ENCODE data around the gene SMARCB1. TPM values are rescaled to one million over a fixed set of nuclear protein-coding genes. Genes with fewer than 3 reads are reported as not detected.

SMARCB1 gene
- total and polyA plus RNA-seq, 2 donors (not counting 3 experiments of a cell fraction or from before 2014, with no cell fraction given) = 113 to 148 TPM

DNA sequence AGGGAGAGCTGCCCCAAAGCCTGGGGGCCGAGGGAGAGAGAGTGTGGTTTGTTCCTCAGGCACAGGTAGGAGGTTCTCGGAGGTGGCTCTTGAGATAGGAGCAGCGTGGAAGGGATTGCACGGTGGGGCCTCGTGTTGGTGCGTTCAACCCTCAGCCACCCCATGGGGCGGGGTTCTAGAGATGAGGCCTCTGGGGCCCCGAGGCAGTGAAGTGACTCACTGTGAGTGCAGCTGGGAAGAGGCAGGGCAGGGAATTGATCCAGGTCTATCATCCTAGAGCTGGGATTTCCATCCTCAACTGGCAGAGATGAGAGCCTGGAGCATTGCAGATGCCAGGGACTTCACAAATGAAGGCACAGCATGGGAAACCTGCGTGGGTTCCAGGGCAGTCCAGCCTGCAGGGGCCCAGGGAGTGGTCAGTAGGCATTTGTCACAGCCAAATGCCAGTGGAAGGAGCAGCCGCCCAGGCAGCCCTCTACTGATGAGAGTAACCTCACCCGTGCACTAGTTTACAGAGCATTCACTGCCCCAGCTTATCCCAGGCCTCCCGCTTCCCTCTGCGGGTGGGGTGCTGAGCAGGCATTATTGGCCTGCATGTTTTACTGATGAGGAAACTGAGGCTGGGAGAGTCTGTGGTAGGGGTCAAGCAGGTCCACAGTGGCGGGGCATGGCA, 5.1 kb upstream of the SMARCB1 start:
- no TSS peak for BruUV-seq (replicated peaks)
- TF ChIP-seq GATA2 (IDR thresholded peaks at IDR 0.05; ENCODE audit: insufficient read depth, insufficient read length, low read depth, low read length) = no peak
- TF ChIP-seq JUN (IDR thresholded peaks at IDR 0.05; ENCODE audit: borderline replicate concordance, insufficient read depth, insufficient read length, low read depth) = no peak
- TF ChIP-seq EZH2 (IDR thresholded peaks at IDR 0.05; ENCODE audit: borderline replicate concordance, low read depth, low read length, severe bottlenecking) = no peak
- TF ChIP-seq FOS (IDR thresholded peaks at IDR 0.05; ENCODE audit: borderline replicate concordance, insufficient read depth, low read length) = no peak
- TF ChIP-seq CTCF (IDR thresholded peaks at IDR 0.05; ENCODE audit: extremely low read depth in 1 of 2, insufficient read depth in 1 of 2, low read depth in 1 of 2, low read length in 2 of 2) = no peak
- ChIA-PET POLR2A (no interaction called here), CTCF (interaction anchor here (1.4 kb wide), 1 partner anchor 68 kb away, joined by 3 read pairs; no protein-coding TSS in a partner anchor)
- H3K9ac ChIP-seq (replicated peaks; ENCODE audit: extremely low read depth, insufficient read depth, low read length) = no peak overlapping the region
- no peaks in the 10 kb centered on the region for H3K79me2 ChIP-seq (ENCODE audit: control insufficient read depth, insufficient read depth, low read length)
- H3K27me3 ChIP-seq (ENCODE audit: control insufficient read depth in 2 of 2, insufficient read depth in 2 of 2, low read length in 2 of 2) = no peaks in the 10 kb centered on the region
- no peaks in the 10 kb centered on the region for H3K36me3 ChIP-seq (ENCODE audit: control insufficient read depth in 2 of 2, extremely low read depth in 1 of 2, insufficient read depth in 2 of 2, low read length in 2 of 2)
- peaks cover 5% of the 10 kb centered on the region for H3K4me1 ChIP-seq (ENCODE audit: control insufficient read depth, extremely low read depth, insufficient read depth, low read length)
- no peak overlapping the region for H2AFZ ChIP-seq (ENCODE audit: low read depth, low read length)
- no peak for DNase-seq (ENCODE audit: low read depth, low spot score)
- no peak overlapping the region for H3K27ac ChIP-seq (ENCODE audit: insufficient read depth, low read depth, low read length)
- no peaks in the 10 kb centered on the region for H3K9me1 ChIP-seq (replicated peaks; ENCODE audit: control insufficient read depth, extremely low read depth, insufficient read depth, low read length)
- H3K4me2 ChIP-seq (ENCODE audit: insufficient read depth, low read length) = no peak overlapping the region
- H3K4me3 ChIP-seq (replicated peaks in 1 of 3; ENCODE audit: insufficient read depth in 1 of 3, low read depth in 1 of 3, low read length in 3 of 3) = no peak overlapping the region
- H4K20me1 ChIP-seq (replicated peaks; ENCODE audit: control insufficient read depth, extremely low read depth, insufficient read depth, low read length) = no peaks in the 10 kb centered on the region
- no peak for FAIRE-seq
- dilution Hi-C loops (cut with MboI; ENCODE audit: extremely low pct_ligation_motif_present, low sequenced_read_pairs) = no loop called here
- H3K9me3 ChIP-seq (replicated peaks; ENCODE audit: control insufficient read depth, insufficient read depth, low read length) = no peaks in the 10 kb centered on the region
- intact Hi-C loops (cut with micrococcal nuclease) = no loop called here

All from endothelial cell of umbilical vein (primary cell).